HL-60 (cell line): ENCODE data around the gene TRPV5.

ENCODE experiments used
- DNase-seq, 2 experiments: peaks; one replicate each; pipeline ENCODE4 v3.0.0-alpha.2; 2010 to 2020; ENCODE audit warnings: low read depth in 1 of 2, low spot score in 1 of 2
- H3K27ac ChIP-seq: fragments of 250-450 bp; sonication (Bioruptor Pico); replicated peaks from 2 replicates; pipeline ENCODE4 v1.5.1; 2020; ENCODE audit warnings: mild to moderate bottlenecking, moderate library complexity
- H3K27me3 ChIP-seq: fragments of 250-450 bp; sonication (Bioruptor Pico); 2 replicates; pipeline ENCODE4 v1.5.1; 2021; ENCODE audit warnings: mild to moderate bottlenecking, moderate library complexity; ENCODE audit not compliant: insufficient read depth, poor library complexity, severe bottlenecking
- H3K4me3 ChIP-seq: replicated peaks from 2 replicates; pipeline ENCODE4 v1.5.1; 2011; ENCODE audit warnings: mild to moderate bottlenecking, control low read depth, low read length; ENCODE audit not compliant: insufficient read depth
- GABPA ChIP-seq: IDR thresholded peaks from 2 replicates; pipeline ENCODE4 v1.6.1; 2012; ENCODE audit warnings: low read depth
- POLR2AphosphoS5 ChIP-seq: IDR thresholded peaks from 2 replicates; pipeline ENCODE4 v1.6.1; 2012; ENCODE audit warnings: low read depth
- SPI1 ChIP-seq: IDR thresholded peaks from 2 replicates; pipeline ENCODE4 v1.6.1; 2012; ENCODE audit warnings: low read depth, mild to moderate bottlenecking, borderline replicate concordance
- TF ChIP-seq, protein P1 (sequence below): IDR thresholded peaks from 2 replicates; pipeline ENCODE4 v1.6.1; 2012; ENCODE audit warnings: low read depth; ENCODE audit not compliant: insufficient replicate concordance
- TF ChIP-seq, protein P2 (sequence below): IDR thresholded peaks from one replicate; pipeline ENCODE4 v1.5.1; 2011; ENCODE audit warnings: low read length, control low read depth, inconsistent platforms; ENCODE audit not compliant: insufficient read depth

TRPV5 gene

DNA sequence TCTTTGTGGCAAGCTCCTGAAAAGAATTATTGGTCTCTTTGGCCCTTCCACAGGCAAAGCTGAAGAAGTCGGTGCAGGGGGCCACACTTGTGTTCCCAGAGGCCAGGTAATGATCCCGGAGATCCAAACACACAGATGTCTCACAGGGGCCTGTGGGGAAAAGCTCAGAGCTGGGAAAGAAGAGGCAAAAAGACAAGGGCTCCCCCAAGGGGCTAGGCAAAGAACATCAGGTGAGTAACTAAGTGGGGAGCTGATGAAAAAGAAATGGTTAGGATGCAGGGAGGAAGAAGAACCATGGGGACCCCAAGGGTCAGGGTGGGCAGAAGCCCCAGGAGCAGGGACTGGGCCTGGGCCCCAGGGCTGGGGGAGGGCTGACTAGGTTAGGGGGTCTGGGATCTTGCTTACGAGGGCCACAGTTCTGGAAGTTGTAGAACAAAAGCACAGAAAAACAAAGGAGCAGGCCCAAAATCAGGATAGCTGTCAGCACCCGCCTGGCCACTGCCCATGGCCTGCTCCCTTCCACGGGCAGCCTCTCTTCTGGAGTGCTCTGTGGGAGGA lies 27.5 kb upstream of the TRPV5 start:
- TF ChIP-seq SPI1 (no peak), POLR2AphosphoS5 (no peak), GABPA (no peak)
- TF ChIP-seq, protein P1, sequence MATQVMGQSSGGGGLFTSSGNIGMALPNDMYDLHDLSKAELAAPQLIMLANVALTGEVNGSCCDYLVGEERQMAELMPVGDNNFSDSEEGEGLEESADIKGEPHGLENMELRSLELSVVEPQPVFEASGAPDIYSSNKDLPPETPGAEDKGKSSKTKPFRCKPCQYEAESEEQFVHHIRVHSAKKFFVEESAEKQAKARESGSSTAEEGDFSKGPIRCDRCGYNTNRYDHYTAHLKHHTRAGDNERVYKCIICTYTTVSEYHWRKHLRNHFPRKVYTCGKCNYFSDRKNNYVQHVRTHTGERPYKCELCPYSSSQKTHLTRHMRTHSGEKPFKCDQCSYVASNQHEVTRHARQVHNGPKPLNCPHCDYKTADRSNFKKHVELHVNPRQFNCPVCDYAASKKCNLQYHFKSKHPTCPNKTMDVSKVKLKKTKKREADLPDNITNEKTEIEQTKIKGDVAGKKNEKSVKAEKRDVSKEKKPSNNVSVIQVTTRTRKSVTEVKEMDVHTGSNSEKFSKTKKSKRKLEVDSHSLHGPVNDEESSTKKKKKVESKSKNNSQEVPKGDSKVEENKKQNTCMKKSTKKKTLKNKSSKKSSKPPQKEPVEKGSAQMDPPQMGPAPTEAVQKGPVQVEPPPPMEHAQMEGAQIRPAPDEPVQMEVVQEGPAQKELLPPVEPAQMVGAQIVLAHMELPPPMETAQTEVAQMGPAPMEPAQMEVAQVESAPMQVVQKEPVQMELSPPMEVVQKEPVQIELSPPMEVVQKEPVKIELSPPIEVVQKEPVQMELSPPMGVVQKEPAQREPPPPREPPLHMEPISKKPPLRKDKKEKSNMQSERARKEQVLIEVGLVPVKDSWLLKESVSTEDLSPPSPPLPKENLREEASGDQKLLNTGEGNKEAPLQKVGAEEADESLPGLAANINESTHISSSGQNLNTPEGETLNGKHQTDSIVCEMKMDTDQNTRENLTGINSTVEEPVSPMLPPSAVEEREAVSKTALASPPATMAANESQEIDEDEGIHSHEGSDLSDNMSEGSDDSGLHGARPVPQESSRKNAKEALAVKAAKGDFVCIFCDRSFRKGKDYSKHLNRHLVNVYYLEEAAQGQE = no peak
- TF ChIP-seq, protein P2, sequence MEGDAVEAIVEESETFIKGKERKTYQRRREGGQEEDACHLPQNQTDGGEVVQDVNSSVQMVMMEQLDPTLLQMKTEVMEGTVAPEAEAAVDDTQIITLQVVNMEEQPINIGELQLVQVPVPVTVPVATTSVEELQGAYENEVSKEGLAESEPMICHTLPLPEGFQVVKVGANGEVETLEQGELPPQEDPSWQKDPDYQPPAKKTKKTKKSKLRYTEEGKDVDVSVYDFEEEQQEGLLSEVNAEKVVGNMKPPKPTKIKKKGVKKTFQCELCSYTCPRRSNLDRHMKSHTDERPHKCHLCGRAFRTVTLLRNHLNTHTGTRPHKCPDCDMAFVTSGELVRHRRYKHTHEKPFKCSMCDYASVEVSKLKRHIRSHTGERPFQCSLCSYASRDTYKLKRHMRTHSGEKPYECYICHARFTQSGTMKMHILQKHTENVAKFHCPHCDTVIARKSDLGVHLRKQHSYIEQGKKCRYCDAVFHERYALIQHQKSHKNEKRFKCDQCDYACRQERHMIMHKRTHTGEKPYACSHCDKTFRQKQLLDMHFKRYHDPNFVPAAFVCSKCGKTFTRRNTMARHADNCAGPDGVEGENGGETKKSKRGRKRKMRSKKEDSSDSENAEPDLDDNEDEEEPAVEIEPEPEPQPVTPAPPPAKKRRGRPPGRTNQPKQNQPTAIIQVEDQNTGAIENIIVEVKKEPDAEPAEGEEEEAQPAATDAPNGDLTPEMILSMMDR = peak; percentile 41
- DNase-seq = peak in 1 of 2 experiments; percentile 14
- no peak overlapping the region for H3K27ac ChIP-seq
- H3K4me3 ChIP-seq = no peak overlapping the region
- H3K27me3 ChIP-seq = peaks cover 3% of the 10 kb centered on the region

DNA sequence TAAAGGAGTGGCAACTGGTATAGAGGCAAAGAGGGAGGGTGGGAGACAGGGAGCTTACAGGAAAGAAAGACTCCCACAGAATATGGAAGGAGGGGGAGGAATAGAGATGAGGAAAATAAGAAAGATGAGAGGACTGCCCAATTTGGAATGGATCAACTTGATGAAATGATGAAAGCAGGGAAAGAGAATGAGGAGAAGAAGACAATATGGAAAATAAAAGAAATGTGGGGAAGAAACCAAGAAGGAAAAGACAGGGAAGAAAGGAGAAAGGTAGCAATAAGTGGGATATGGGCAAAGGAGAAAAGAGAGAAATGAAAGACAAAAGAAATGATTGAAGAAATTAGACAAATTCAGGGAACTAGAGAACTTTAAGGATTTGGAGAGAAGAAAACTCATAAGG lies 25.7 kb upstream of the TRPV5 start:
- Histone ChIP-seq H3K4me3 (no peak overlapping the region), H3K27ac (no peak overlapping the region)

DNA sequence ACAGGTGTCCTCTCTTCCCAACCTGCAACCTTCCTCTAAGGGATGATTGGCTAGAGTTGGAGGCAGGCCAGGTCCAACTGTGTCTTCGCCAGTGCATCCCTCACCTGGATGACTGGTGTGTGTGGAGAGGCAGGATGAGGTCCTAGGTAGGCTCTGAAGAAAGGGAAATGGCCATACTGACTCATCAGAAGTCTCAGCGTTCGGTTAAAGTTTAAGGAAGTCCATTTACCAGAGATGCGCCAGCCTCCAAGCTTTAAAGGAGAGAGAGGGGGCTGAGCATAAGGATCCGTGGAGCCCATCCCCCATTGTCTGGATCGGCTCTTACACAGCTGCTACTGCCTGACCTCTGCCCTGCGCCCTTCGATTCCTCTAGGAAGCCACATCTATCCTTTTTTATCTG lies 24.2 kb upstream of the TRPV5 start:
- Histone ChIP-seq H3K4me3 (no peak overlapping the region), H3K27me3 (peaks cover 3% of the 10 kb centered on the region), H3K27ac (no peak overlapping the region)
- TF ChIP-seq, protein P2 = no peak
- peak; percentile 72 for TF ChIP-seq SPI1
- DNase-seq = no peak

More for the DNA sequence above, 25.7 kb upstream of the TRPV5 start:
- no peak for DNase-seq
- peaks cover 3% of the 10 kb centered on the region for H3K27me3 ChIP-seq
- TF ChIP-seq, protein P1 = no peak
- TF ChIP-seq, protein P2 = no peak
- no peak for TF ChIP-seq GABPA
- no peak for TF ChIP-seq POLR2AphosphoS5
- no peak for TF ChIP-seq SPI1

DNA sequence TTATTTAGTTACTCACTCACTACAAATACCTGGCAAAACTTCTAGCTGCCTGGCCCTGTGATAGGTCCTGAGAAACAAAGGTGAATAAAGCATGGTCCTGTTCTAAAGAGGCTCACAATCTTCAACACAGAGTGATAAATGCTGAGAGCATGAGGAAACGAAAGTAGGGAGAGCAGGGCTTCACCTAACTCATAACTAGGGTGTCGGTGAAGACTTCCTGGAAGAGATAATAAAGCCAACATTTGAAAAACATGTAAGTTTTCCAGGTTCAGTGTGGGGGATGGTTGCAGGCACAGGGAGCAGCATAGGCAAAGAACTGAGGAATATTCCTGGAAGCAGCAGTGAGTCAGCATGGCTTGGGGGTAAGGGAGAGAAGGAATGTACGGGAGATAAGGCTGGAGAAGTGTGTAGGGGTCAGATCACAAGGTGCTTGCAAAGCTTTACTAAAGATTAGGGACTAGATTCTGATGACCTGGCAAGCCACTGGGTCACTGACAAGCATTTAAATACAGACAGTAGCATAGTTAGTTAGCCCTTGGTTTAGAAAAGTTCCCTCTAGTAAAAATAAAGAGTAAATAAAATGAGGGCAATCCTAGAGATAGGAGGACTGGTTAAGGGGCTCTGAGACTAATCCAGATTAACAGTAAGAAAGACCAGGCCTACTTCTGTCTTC lies 23.5 kb upstream of the TRPV5 start:
- TF ChIP-seq, protein P1 = no peak
- TF ChIP-seq GABPA (no peak), SPI1 (no peak), POLR2AphosphoS5 (no peak)
- TF ChIP-seq, protein P2 = no peak
- Histone ChIP-seq H3K27me3 (peaks cover 3% of the 10 kb centered on the region), H3K4me3 (no peak overlapping the region), H3K27ac (no peak overlapping the region)
- DNase-seq = no peak
